Stomach (tissue), 9 donors: ENCODE measurements around the gene KRR1. TPM values are rescaled to one million over a fixed set of nuclear protein-coding genes. Genes with fewer than 3 reads are reported as not detected.

ENCODE experiments used
- DNase-seq, 2 donors: peaks; one replicate each; pipeline versions ENCODE4 v3.0.0 to v3.0.0-alpha.2; 2013 to 2019
- H3K27ac ChIP-seq, 5 donors: fragments of 200-600 bp in 4 of 5; sonication (generic) in 4 of 5; one replicate each; pipeline ENCODE4 v1.5.1; 2013 to 2019; ENCODE audit warnings: mild to moderate bottlenecking in 1 of 5, moderate library complexity in 1 of 5
- H3K27me3 ChIP-seq, 3 donors: fragments of 200-600 bp; sonication (generic); one replicate each; pipeline ENCODE4 v1.5.1; 2017 to 2019; ENCODE audit warnings: mixed run types in 1 of 3
- H3K36me3 ChIP-seq, 4 donors: fragments of 200-600 bp; sonication (generic); 1 replicate in 3 of 4; 2 replicates in 1 of 4; pipeline ENCODE4 v1.5.1; 2016 to 2019
- H3K4me1 ChIP-seq, 4 donors: fragments of 200-600 bp; sonication (generic); one replicate each; pipeline ENCODE4 v1.5.1; 2016 to 2019
- H3K4me3 ChIP-seq, 4 donors: fragments of 200-600 bp; sonication (generic) in 3 of 4; one replicate each; pipeline ENCODE4 v1.5.1; 2016 to 2019; ENCODE audit warnings: mild to moderate bottlenecking in 1 of 4
- H3K9me3 ChIP-seq, 4 donors: fragments of 200-600 bp; sonication (generic); one replicate each; pipeline ENCODE4 v1.5.1; 2016 to 2019
- CTCF ChIP-seq, 7 experiments: fragments of 450-650 bp in 4 of 7; fragments of 200-600 bp in 3 of 7; sonication (generic) in 3 of 7; IDR thresholded peaks; one replicate each; pipeline ENCODE4 v1.5.1; 2016 to 2019; ENCODE audit warnings: antibody characterized with exemption in 7 of 7, control low read depth in 2 of 7, mild to moderate bottlenecking in 1 of 7
- EP300 ChIP-seq: sonication (generic); formaldehyde crosslinking; IDR thresholded peaks from one replicate; pipeline ENCODE4 v1.6.1; 2017; ENCODE audit warnings: antibody characterized with exemption
- POLR2A ChIP-seq, 4 donors: fragments of 450-650 bp; IDR thresholded peaks; one replicate each; pipeline ENCODE4 v1.6.1; 2016; ENCODE audit warnings: antibody characterized with exemption in 4 of 4, control low read depth in 2 of 4, mild to moderate bottlenecking in 1 of 4, moderate library complexity in 1 of 4
- POLR2AphosphoS5 ChIP-seq, 3 donors: sonication (generic); formaldehyde crosslinking; IDR thresholded peaks; one replicate each; pipeline ENCODE4 v1.6.1; 2016; ENCODE audit warnings: antibody characterized with exemption in 3 of 3
- WGBS, 5 donors: extraction: QIAGEN DNeasy Blood & Tissue Kit in 3 of 5; methylation state at CpG; one replicate each; pipeline versions ENCODE4 v1.1.5 to v1.1.7; 2013 to 2018; 5-methylcytosine and 5-hydroxymethylcytosine counted together
- intact Hi-C: fragments of 100-400 bp; cut with DNase I; formaldehyde crosslinking; loops from one replicate; pipeline ENCODE4 v1.15.1; 2023; ENCODE audit warnings: low total_unique reads
- polyA plus RNA-seq, 3 donors: library from polyadenylated mRNA; stranded (reverse); fragments of 200-250 nt; gene quantifications; one replicate each; pipeline ENCODE4 v1.2.3, GENCODE V29; 2013
- total RNA-seq, 5 donors: library from RNA; depleted of rRNA; stranded (reverse); fragments of >200 nt; gene quantifications; one replicate each; pipeline versions ENCODE4 v1.1.0 to v1.2.3, GENCODE V29; 2014 to 2016
- donor health status: healthy with polysubstance abuse.
- donor health status: Bipolar disorder and iron deficiency.
- donor health status: healthy.

The KRR1 gene
- total and polyA plus RNA-seq, 8 donors, result 7.2 to 45.5 (median 13.0) TPM

- Histone ChIP-seq H3K9me3 (no peaks in the 10 kb centered on the region), H3K36me3 (no peaks in the 10 kb centered on the region), H3K27ac (peak overlapping the region in 1 of 5 donors; percentile 1), H3K4me3 (no peak overlapping the region), H3K27me3 (no peaks in the 10 kb centered on the region), H3K4me1 (peaks cover 4 to 28% (median 10%) of the 10 kb centered on the region in 4 donors)
- no peak for DNase-seq
- TF ChIP-seq EP300 (no peak), POLR2AphosphoS5 (IDR thresholded peaks at IDR 0.05) (no peak), CTCF (IDR thresholded peaks at IDR 0.05) (no peak), POLR2A (IDR thresholded peaks at IDR 0.05) (no peak)
- intact Hi-C loops, result no loop called here
These were observed 40.1 kb upstream of the KRR1 start for GRCh38 chr12:75551477-75551876.

GRCh38 chr12:75550401-75551240 lies 39.2 kb upstream of the KRR1 start:
- DNase-seq, result peak; percentile 34 to 75
- TF ChIP-seq CTCF (IDR thresholded peaks at IDR 0.05), result no peak
- no peak for TF ChIP-seq POLR2AphosphoS5 (IDR thresholded peaks at IDR 0.05)
- TF ChIP-seq EP300, result no peak
- no peak for TF ChIP-seq POLR2A (IDR thresholded peaks at IDR 0.05)
- Histone ChIP-seq H3K36me3 (no peaks in the 10 kb centered on the region), H3K27ac (peak overlapping the region in 2 of 5 donors; percentile 1 to 26), H3K4me3 (no peak overlapping the region), H3K4me1 (peaks cover 4 to 28% (median 9%) of the 10 kb centered on the region in 4 donors), H3K9me3 (no peaks in the 10 kb centered on the region), H3K27me3 (no peaks in the 10 kb centered on the region)
- WGBS, 5 donors, result 21 to 41% (median 30%) methylated on average over 8 of the region's 8 CpGs
- intact Hi-C loops, result no loop called here

- no peaks in the 10 kb centered on the region for H3K27me3 ChIP-seq
- 63 to 83% (median 77%) methylated on average over 2 of the region's 2 CpGs for WGBS, 5 donors
- no peak overlapping the region for H3K27ac ChIP-seq
- H3K4me3 ChIP-seq, result no peak overlapping the region
- no peaks in the 10 kb centered on the region for H3K9me3 ChIP-seq
- no peak for DNase-seq
- H3K36me3 ChIP-seq, result no peaks in the 10 kb centered on the region
- no peak for TF ChIP-seq CTCF (IDR thresholded peaks at IDR 0.05)
- TF ChIP-seq POLR2A (IDR thresholded peaks at IDR 0.05), result no peak
- TF ChIP-seq POLR2AphosphoS5 (IDR thresholded peaks at IDR 0.05), result no peak
- H3K4me1 ChIP-seq, result peaks cover 4 to 28% (median 9%) of the 10 kb centered on the region in 4 donors
- intact Hi-C loops, result no loop called here
These were observed 38.6 kb upstream of the KRR1 start for GRCh38 chr12:75549989-75550388.

DNA sequence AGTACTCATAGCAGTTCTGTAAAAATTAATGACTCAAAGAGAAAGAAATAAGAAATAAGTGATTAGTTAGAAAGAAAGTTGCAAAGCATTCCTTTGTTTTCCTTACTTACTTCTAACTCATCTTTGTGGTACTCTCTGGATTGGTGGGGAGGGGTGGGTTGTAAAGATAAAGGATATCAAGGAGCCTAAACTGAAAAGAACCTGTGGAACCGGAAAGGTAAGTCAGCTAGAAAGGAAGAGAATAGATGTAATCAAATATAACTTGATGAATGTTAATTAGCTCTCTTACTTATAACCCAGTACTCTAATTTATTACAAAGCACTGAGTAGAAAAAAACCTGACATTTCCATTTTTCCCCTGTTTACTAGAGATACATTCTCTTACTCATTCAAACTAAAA lies 37.5 kb upstream of the KRR1 start:
- no peaks in the 10 kb centered on the region for H3K27me3 ChIP-seq
- intact Hi-C loops, result no loop called here
- WGBS, 5 donors, result 37 to 67% (median 42%) methylated on average over 1 of the region's 1 CpG
- no peak overlapping the region for H3K27ac ChIP-seq
- H3K4me3 ChIP-seq, result no peak overlapping the region
- H3K36me3 ChIP-seq, result no peaks in the 10 kb centered on the region
- no peak for TF ChIP-seq POLR2A (IDR thresholded peaks at IDR 0.05)
- no peak for TF ChIP-seq EP300
- no peak for TF ChIP-seq CTCF (IDR thresholded peaks at IDR 0.05)
- TF ChIP-seq POLR2AphosphoS5 (IDR thresholded peaks at IDR 0.05), result no peak
- H3K9me3 ChIP-seq, result no peaks in the 10 kb centered on the region
- peaks cover 4 to 23% (median 5%) of the 10 kb centered on the region in 4 donors for H3K4me1 ChIP-seq
- no peak for DNase-seq
